ENCODE measurements around the gene C9orf50.
A peak's percentile ranks its signal among the peaks of the same experiment; 100 is the strongest.

GRCh38 chr9:129586685-129587084 lies 34.2 kb downstream of the C9orf50 start:
- TF ChIP-seq EZH2 (IDR thresholded peaks at IDR 0.05; ENCODE audit: low read depth, unreplicated experiment) = no peak
- TF ChIP-seq POLR2AphosphoS5 (IDR thresholded peaks at IDR 0.05; ENCODE audit: low read depth) = no peak
- peak in 1 of 2 experiments; percentile 19; a peak in 1 of 4 replicates for TF ChIP-seq CTCF (conservative IDR thresholded peaks at IDR 0.05; ENCODE audit: low read depth in 2 of 2)
- no peak for TF ChIP-seq EZH2phosphoT487 (IDR thresholded peaks at IDR 0.05; ENCODE audit: unreplicated experiment)
- no peak for TF ChIP-seq REST (IDR thresholded peaks at IDR 0.05; ENCODE audit: unreplicated experiment)
- no peak for TF ChIP-seq CREB1 (CRISPR knock-in tag; IDR thresholded peaks at IDR 0.05; ENCODE audit: low read depth)

Measured in GM23338 (cell line).